HCT116 (cell line): ENCODE data around the gene MTRFR. TPM values are rescaled to one million over a fixed set of nuclear protein-coding genes. Genes with fewer than 3 reads are reported as not detected.

Experiments used
- ATAC-seq: fragments of 200-7000 bp; cut with Tn5 transposase; 2 replicates; pipeline ENCODE4 v1.9.1; 2020; ENCODE audit warnings: mild to moderate bottlenecking, moderate library complexity
- BruUV-seq: library from RNA; stranded (reverse); fragments of 400-500 nt; replicated peaks from 2 replicates; lab custom pipeline; 2021; lab: Mats Ljungman, UMichigan
- CTCF ChIA-PET: fragments of 300-600 bp; sonication (Branson Sonifier 250); formaldehyde crosslinking; loops from one replicate; lab custom pipeline; 2021; ENCODE audit warnings: antibody characterized with exemption; lab: Charles Lee
- POLR2A ChIA-PET: fragments of 300-600, 350-600 bp; sonication (Branson Sonifier 250); formaldehyde crosslinking; loops from one replicate; lab custom pipeline; 2021; ENCODE audit warnings: antibody characterized with exemption; lab: Charles Lee
- RAD21 ChIA-PET, 2 experiments: fragments of 300-600 bp; sonication (Branson Sonifier 250); formaldehyde crosslinking; loops; one replicate each; lab custom pipeline; 2023; ENCODE audit warnings: low total read pairs in 2 of 2; ENCODE audit not compliant: uncharacterized antibody in 2 of 2, unreplicated experiment in 2 of 2, low non-redundant PET in 1 of 2; lab: Charles Lee
- DNase-seq: peaks from one replicate; pipeline ENCODE4 v3.0.0-alpha.2; 2010; ENCODE audit warnings: low read depth, low spot score
- H2AFZ ChIP-seq: fragments of 200-600 bp; shearing (Covaris generic), sonication (generic); 2 replicates; pipeline ENCODE4 v1.6.1; 2017; ENCODE audit warnings: low read depth, mixed run types, mixed read lengths, antibody characterized with exemption, low read length; ENCODE audit not compliant: poor library complexity, severe bottlenecking
- H3K27ac ChIP-seq: 2 replicates; pipeline ENCODE4 v1.5.1; 2012; ENCODE audit warnings: low read depth, low read length
- H3K27me3 ChIP-seq: fragments of 200-600 bp; sonication (generic); 2 replicates; pipeline ENCODE4 v1.6.1; 2016; ENCODE audit warnings: mixed run types, low read length, mixed read lengths; ENCODE audit not compliant: insufficient read depth
- H3K36me3 ChIP-seq, 2 experiments: fragments of 200-500 bp in 1 of 2; fragments of 200-600 bp in 1 of 2; sonication (Bioruptor generic) in 1 of 2; sonication (generic) in 1 of 2; 2 replicates each; pipeline versions ENCODE4 v1.5.1 to v1.6.1; 2014 to 2016; ENCODE audit warnings: low read length in 2 of 2, inconsistent platforms in 1 of 2, mixed read lengths in 1 of 2, mixed run types in 1 of 2; ENCODE audit not compliant: insufficient read depth in 2 of 2, control insufficient read depth in 1 of 2
- H3K4me1 ChIP-seq, 2 experiments: fragments of 200-600 bp in 1 of 2; sonication (generic) in 1 of 2; 2 replicates each; pipeline versions ENCODE4 v1.5.1 to v1.6.1; 2012 to 2017; ENCODE audit warnings: low read length in 2 of 2, inconsistent platforms in 1 of 2, mild to moderate bottlenecking in 1 of 2, mixed read lengths in 1 of 2, mixed run types in 1 of 2, moderate library complexity in 1 of 2; ENCODE audit not compliant: insufficient read depth in 2 of 2, control insufficient read depth in 1 of 2
- H3K4me2 ChIP-seq: fragments of 200-600 bp; sonication (generic); 2 replicates; pipeline ENCODE4 v1.6.1; 2017; ENCODE audit warnings: mixed run types, low read length, mixed read lengths
- H3K4me3 ChIP-seq, 2 experiments: fragments of 200-600 bp in 1 of 2; sonication (generic) in 1 of 2; replicated peaks in 1 of 2; 2 replicates each; pipeline ENCODE4 v1.5.1; 2011 to 2016; ENCODE audit warnings: low read length in 2 of 2, control low read depth in 1 of 2, low read depth in 1 of 2, mild to moderate bottlenecking in 1 of 2, mixed read lengths in 1 of 2, mixed run types in 1 of 2
- H3K79me2 ChIP-seq: fragments of 200-600 bp; sonication (generic); 2 replicates; pipeline ENCODE4 v1.6.1; 2017; ENCODE audit warnings: mild to moderate bottlenecking, mixed run types, low read length, moderate library complexity, mixed read lengths; ENCODE audit not compliant: insufficient read depth
- H3K9ac ChIP-seq: fragments of 200-600 bp; sonication (generic); 2 replicates; pipeline ENCODE4 v1.6.1; 2016; ENCODE audit warnings: low read length, mixed read lengths
- H3K9me2 ChIP-seq: fragments of 200-600 bp; sonication (generic), shearing (Covaris generic); 2 replicates; pipeline ENCODE4 v1.6.1; 2017; ENCODE audit warnings: mixed run types, mild to moderate bottlenecking, moderate library complexity; ENCODE audit not compliant: insufficient read depth
- H3K9me3 ChIP-seq, 2 experiments: fragments of 200-500 bp in 1 of 2; fragments of 200-600 bp in 1 of 2; sonication (Bioruptor generic) in 1 of 2; sonication (generic) in 1 of 2; 2 replicates each; pipeline ENCODE4 v1.6.1; 2014 to 2017; ENCODE audit warnings: low read length in 2 of 2, mixed read lengths in 2 of 2, inconsistent platforms in 1 of 2, low read depth in 1 of 2, mild to moderate bottlenecking in 1 of 2, mixed run types in 1 of 2, moderate library complexity in 1 of 2; ENCODE audit not compliant: control insufficient read depth in 1 of 2, insufficient read depth in 1 of 2
- H4K20me1 ChIP-seq: fragments of 200-600 bp; sonication (generic), shearing (Covaris generic); 2 replicates; pipeline ENCODE4 v1.6.1; 2017; ENCODE audit warnings: mixed run types, mild to moderate bottlenecking, moderate library complexity; ENCODE audit not compliant: insufficient read depth
- CBX3 ChIP-seq: IDR thresholded peaks from 2 replicates; pipeline ENCODE4 v1.6.1; 2012; ENCODE audit warnings: low read depth
- POLR2A ChIP-seq: IDR thresholded peaks from 2 replicates; pipeline ENCODE4 v1.7.0; 2011; ENCODE audit warnings: borderline replicate concordance; ENCODE audit not compliant: insufficient read depth, insufficient read length; ENCODE audit errors: extremely low read depth
- REST ChIP-seq: IDR thresholded peaks from 2 replicates; pipeline ENCODE4 v1.6.1; 2012; ENCODE audit warnings: low read depth
- SRF ChIP-seq: IDR thresholded peaks from 2 replicates; pipeline ENCODE4 v1.6.1; 2012; ENCODE audit warnings: low read depth
- intact Hi-C: fragments of 100-400 bp; cut with micrococcal nuclease; formaldehyde crosslinking; loops from 2 replicates; pipeline ENCODE4 v1.10.0; 2022
- total RNA-seq: library from RNA; stranded (reverse); gene quantifications from one replicate; pipeline ENCODE4 v1.2.1, GENCODE V29; 2021; ENCODE audit not compliant: unreplicated experiment

Gene MTRFR
- total RNA-seq, 1 experiment from 2014 or later: 27.0 TPM

GRCh38 chr12:123267991-123268843 is 35.0 kb downstream of the MTRFR start:
- peaks cover 7 to 17% of the 10 kb centered on the region in 2 experiments; a peak in 3 of 4 replicates for H3K36me3 ChIP-seq
- no TSS peak for BruUV-seq
- no peak overlapping the region for H3K4me2 ChIP-seq

More at GRCh38 chr12:123267991-123268843, 35.0 kb downstream of the MTRFR start:
- CTCF ChIA-PET: no interaction called here
- RAD21 ChIA-PET: interaction anchor here in 1 of 2 experiments (0.7 kb wide), 1 partner anchor 1251 kb away, joined by 3 read pairs; no protein-coding TSS in a partner anchor
- H3K9ac ChIP-seq: no peak overlapping the region
- no peaks in the 10 kb centered on the region for H4K20me1 ChIP-seq
- no peak for ATAC-seq
- intact Hi-C loops: no loop called here
- POLR2A ChIA-PET: no interaction called here
- no peak overlapping the region for H3K4me3 ChIP-seq
- H3K27me3 ChIP-seq: no peaks in the 10 kb centered on the region
- H3K79me2 ChIP-seq: peaks cover 57% of the 10 kb centered on the region
- TF ChIP-seq SRF (no peak), CBX3 (no peak), POLR2A (no peak), REST (no peak)
- TF ChIP-seq, all 23 proteins: peak for 0
- Histone ChIP-seq H3K9me2 (no peaks in the 10 kb centered on the region), H2AFZ (no peak overlapping the region), H3K9me3 (no peaks in the 10 kb centered on the region), H3K4me1 (peaks cover 6 to 19% of the 10 kb centered on the region in 2 experiments; a peak in 3 of 4 replicates), H3K27ac (no peak overlapping the region; the same call in 1 of the 2 replicates)
- DNase-seq: no peak
